Activated CD8-positive, alpha-beta memory T cell treated with anti-CD3 and anti-CD28 coated beads, Interleukin-2, amount 50 U/mL, for 48 hours (primary cell): Measurements from ENCODE around the gene ATP8B3.

Source experiments
- DNase-seq: peaks from one replicate; pipeline ENCODE4 v3.0.0-alpha.2; 2020

ATP8B3 gene

GRCh38 chr19:1811942-1812425 lies at the start of gene ATP8B3:
TSS of gene ATP8B3 (minus strand) at chr19:1812276. CDS start at chr19:1811736, 540 bp downstream.
- DNase-seq = no peak

GRCh38 chr19:1861599-1862031 lies 49.5 kb upstream of the ATP8B3 start:
- DNase-seq = no peak

- DNase-seq = no peak
Observed at GRCh38 chr19:1860821-1861598, 48.9 kb upstream of the ATP8B3 start.

- no peak for DNase-seq
Observed at GRCh38 chr19:1860042-1860775, 48.1 kb upstream of the ATP8B3 start.

GRCh38 chr19:1859331-1859781 lies 47.3 kb upstream of the ATP8B3 start:
- no peak for DNase-seq

- no peak for DNase-seq
Observed at GRCh38 chr19:1858412-1859081, 46.5 kb upstream of the ATP8B3 start.

GRCh38 chr19:1857648-1858326 lies 45.7 kb upstream of the ATP8B3 start:
- DNase-seq = no peak

GRCh38 chr19:1856698-1857603 lies 44.9 kb upstream of the ATP8B3 start:
- peak; percentile 78 for DNase-seq

GRCh38 chr19:1856345-1856697 lies 44.2 kb upstream of the ATP8B3 start:
- DNase-seq = no peak

GRCh38 chr19:1855828-1856255 lies 43.8 kb upstream of the ATP8B3 start:
- no peak for DNase-seq

GRCh38 chr19:1855040-1855827 lies 43.2 kb upstream of the ATP8B3 start:
- DNase-seq = peak; percentile 91

- no peak for DNase-seq
Observed at GRCh38 chr19:1854542-1855039, 42.5 kb upstream of the ATP8B3 start.

GRCh38 chr19:1854039-1854541 lies 42.0 kb upstream of the ATP8B3 start:
- DNase-seq = no peak

- peak; percentile 94 for DNase-seq
Observed at GRCh38 chr19:1853295-1854038, 41.4 kb upstream of the ATP8B3 start.

GRCh38 chr19:1852581-1853128 lies 40.6 kb upstream of the ATP8B3 start:
- no peak for DNase-seq

- DNase-seq = peak; percentile 77
Observed at GRCh38 chr19:1851654-1852580, 39.8 kb upstream of the ATP8B3 start.

- no peak for DNase-seq
Observed at GRCh38 chr19:1850809-1851653, 39.0 kb upstream of the ATP8B3 start.
